Testis (tissue), 2 donors: Measurements from ENCODE around the gene HOXA3.

Experiments used
- POLR2A ChIP-seq: fragments of 450-650 bp; IDR thresholded peaks from one replicate; pipeline ENCODE4 v1.6.1; 2017; ENCODE audit warnings: antibody characterized with exemption, mild to moderate bottlenecking, moderate library complexity
- TF ChIP-seq, protein P1 (sequence below), 3 experiments: fragments of 450-650 bp in 2 of 3; fragments of 200-600 bp in 1 of 3; sonication (generic) in 1 of 3; IDR thresholded peaks; one replicate each; pipeline ENCODE4 v1.5.1; 2016 to 2019; ENCODE audit warnings: antibody characterized with exemption in 3 of 3, mild to moderate bottlenecking in 2 of 3, moderate library complexity in 1 of 3

DNA sequence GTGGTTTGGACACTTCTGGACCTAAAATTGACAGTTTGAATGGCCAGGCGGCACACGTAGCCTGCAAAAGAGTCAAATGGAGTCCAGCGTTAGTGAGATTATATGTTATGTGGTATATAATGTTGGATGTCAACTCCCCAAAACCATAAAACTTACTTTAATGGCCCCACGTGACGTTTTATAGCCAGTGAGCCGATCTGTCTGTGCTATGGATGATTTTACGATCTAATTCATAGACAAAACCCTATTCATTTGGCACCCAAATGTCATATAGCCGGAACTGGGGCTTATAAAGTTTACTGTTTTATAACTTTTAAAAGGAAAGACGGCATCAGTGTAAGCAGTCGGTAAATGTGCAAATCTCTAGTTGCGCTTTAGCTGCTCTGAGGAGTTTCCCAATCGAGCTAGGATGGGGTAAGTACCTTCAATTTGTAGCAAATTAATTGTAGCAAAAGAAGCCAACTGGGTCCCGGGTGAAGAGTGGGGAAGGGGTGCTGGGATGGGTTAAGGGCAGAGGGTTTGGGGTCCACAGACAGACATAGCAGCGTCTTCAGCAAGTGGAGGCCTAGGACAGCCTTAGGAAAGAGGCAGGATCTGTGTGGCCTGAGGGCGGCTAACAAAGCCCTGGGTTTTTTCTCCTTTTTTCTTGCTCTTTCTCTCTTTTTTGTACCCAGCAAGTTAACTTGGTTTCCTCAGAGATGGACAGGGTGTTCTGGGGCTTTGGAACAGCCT is 12.1 kb downstream of the HOXA3 start:
- TF ChIP-seq, protein P1, sequence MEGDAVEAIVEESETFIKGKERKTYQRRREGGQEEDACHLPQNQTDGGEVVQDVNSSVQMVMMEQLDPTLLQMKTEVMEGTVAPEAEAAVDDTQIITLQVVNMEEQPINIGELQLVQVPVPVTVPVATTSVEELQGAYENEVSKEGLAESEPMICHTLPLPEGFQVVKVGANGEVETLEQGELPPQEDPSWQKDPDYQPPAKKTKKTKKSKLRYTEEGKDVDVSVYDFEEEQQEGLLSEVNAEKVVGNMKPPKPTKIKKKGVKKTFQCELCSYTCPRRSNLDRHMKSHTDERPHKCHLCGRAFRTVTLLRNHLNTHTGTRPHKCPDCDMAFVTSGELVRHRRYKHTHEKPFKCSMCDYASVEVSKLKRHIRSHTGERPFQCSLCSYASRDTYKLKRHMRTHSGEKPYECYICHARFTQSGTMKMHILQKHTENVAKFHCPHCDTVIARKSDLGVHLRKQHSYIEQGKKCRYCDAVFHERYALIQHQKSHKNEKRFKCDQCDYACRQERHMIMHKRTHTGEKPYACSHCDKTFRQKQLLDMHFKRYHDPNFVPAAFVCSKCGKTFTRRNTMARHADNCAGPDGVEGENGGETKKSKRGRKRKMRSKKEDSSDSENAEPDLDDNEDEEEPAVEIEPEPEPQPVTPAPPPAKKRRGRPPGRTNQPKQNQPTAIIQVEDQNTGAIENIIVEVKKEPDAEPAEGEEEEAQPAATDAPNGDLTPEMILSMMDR (IDR thresholded peaks at IDR 0.05), result no peak
- no peak for TF ChIP-seq POLR2A
